GM21526 (cell line): ENCODE data around the gene HOXB3.

ENCODE experiments used
- ATAC-seq: cut with Tn5 transposase; IDR thresholded peaks from one replicate; pipeline ENCODE4 v1.9.1; 2021; ENCODE audit warnings: moderate library complexity; ENCODE audit not compliant: unreplicated experiment, low FRiP score

Gene HOXB3

GRCh38 chr17:48571826-48572417, 18.1 kb downstream of the HOXB3 start:
- no peak for ATAC-seq

- ATAC-seq: no peak
These were observed 18.8 kb downstream of the HOXB3 start for GRCh38 chr17:48571024-48571818.

- no peak for ATAC-seq
These were observed 19.6 kb downstream of the HOXB3 start for GRCh38 chr17:48570325-48571023.

- ATAC-seq: no peak
These were observed 20.2 kb downstream of the HOXB3 start for GRCh38 chr17:48569674-48570324.

GRCh38 chr17:48569240-48569582, 20.8 kb downstream of the HOXB3 start:
- no peak for ATAC-seq

- ATAC-seq: no peak
These were observed 21.4 kb downstream of the HOXB3 start for GRCh38 chr17:48568499-48569239.

GRCh38 chr17:48567646-48568354, 22.2 kb downstream of the HOXB3 start:
- no peak for ATAC-seq

- no peak for ATAC-seq
These were observed 22.8 kb downstream of the HOXB3 start for GRCh38 chr17:48567209-48567608.

GRCh38 chr17:48566717-48567116, 23.3 kb downstream of the HOXB3 start:
- no peak for ATAC-seq

GRCh38 chr17:48565925-48566710, 23.9 kb downstream of the HOXB3 start:
- ATAC-seq: no peak

- ATAC-seq: no peak
These were observed 25.0 kb downstream of the HOXB3 start for GRCh38 chr17:48565022-48565554.

- no peak for ATAC-seq
These were observed 25.6 kb downstream of the HOXB3 start for GRCh38 chr17:48564188-48565021.

GRCh38 chr17:48563867-48564187, 26.2 kb downstream of the HOXB3 start:
- no peak for ATAC-seq

- ATAC-seq: no peak
These were observed 26.6 kb downstream of the HOXB3 start for GRCh38 chr17:48563385-48563838.

GRCh38 chr17:48562934-48563333, 27.1 kb downstream of the HOXB3 start:
- no peak for ATAC-seq

- no peak for ATAC-seq
These were observed 27.9 kb downstream of the HOXB3 start for GRCh38 chr17:48561884-48562810.
